B cell (primary cell): Measurements from ENCODE around the gene TMSB4Y. TPM values are rescaled to one million over a fixed set of nuclear protein-coding genes. Genes with fewer than 3 reads are reported as not detected.

Experiments
- ATAC-seq: fragments of 200-7000 bp; cut with Tn5 transposase; one replicate; pipeline ENCODE4 v1.10.0; 2021; ENCODE audit warnings: low read depth, mild to moderate bottlenecking, moderate number of reproducible peaks, moderate library complexity
- CTCF ChIA-PET: fragments of 350-600 bp; sonication (Branson Sonifier 250); formaldehyde crosslinking; loops from one replicate; lab custom pipeline; 2021; ENCODE audit warnings: antibody characterized with exemption, inconsistent platforms; lab: Charles Lee
- POLR2A ChIA-PET: fragments of 350-600 bp; sonication (Branson Sonifier 250); formaldehyde crosslinking; loops from one replicate; lab custom pipeline; 2021; ENCODE audit warnings: antibody characterized with exemption; lab: Charles Lee
- DNase-seq: peaks from one replicate; pipeline ENCODE4 v3.0.0; 2013
- H2AFZ ChIP-seq: 2 replicates; pipeline ENCODE4 v1.6.1; 2012; ENCODE audit warnings: mild to moderate bottlenecking, low read depth, low read length; ENCODE audit not compliant: insufficient read depth, poor library complexity, severe bottlenecking
- H3K27ac ChIP-seq, 2 donors: 1 replicate in 1 of 2; 2 replicates in 1 of 2; pipeline ENCODE4 v1.5.1; 2012 to 2013; ENCODE audit warnings: low read length in 2 of 2, mild to moderate bottlenecking in 2 of 2, moderate library complexity in 1 of 2
- H3K27me3 ChIP-seq, 4 experiments: fragments of 200-600 bp in 1 of 4; sonication (generic) in 1 of 4; replicated peaks in 1 of 4; 1 replicate in 2 of 4; 2 replicates in 2 of 4; pipeline versions ENCODE4 v1.6.1 to v1.7.0; 2013 to 2016; ENCODE audit warnings: low read length in 3 of 4, mild to moderate bottlenecking in 2 of 4, mixed read lengths in 1 of 4, moderate library complexity in 1 of 4; ENCODE audit not compliant: insufficient read depth in 4 of 4, control insufficient read depth in 3 of 4; ENCODE audit errors: control extremely low read depth in 1 of 4
- H3K36me3 ChIP-seq, 2 experiments: replicated peaks in 1 of 2; 1 replicate in 1 of 2; 2 replicates in 1 of 2; pipeline versions ENCODE4 v1.6.1 to v1.7.1; 2013; ENCODE audit warnings: low read length in 1 of 2; ENCODE audit not compliant: insufficient read depth in 2 of 2, control insufficient read depth in 1 of 2; ENCODE audit errors: control extremely low read depth in 1 of 2, extremely low read depth in 1 of 2
- H3K4me1 ChIP-seq, 2 donors: fragments of 200-600 bp in 1 of 2; sonication (generic) in 1 of 2; 1 replicate in 1 of 2; 2 replicates in 1 of 2; pipeline versions ENCODE4 v1.5.1 to v1.6.1; 2013 to 2017; ENCODE audit warnings: low read length in 2 of 2; ENCODE audit not compliant: control insufficient read depth in 2 of 2, insufficient read depth in 2 of 2
- H3K4me2 ChIP-seq: replicated peaks from 2 replicates; pipeline ENCODE3; 2012; ENCODE audit warnings: mild to moderate bottlenecking, low read depth, low read length; ENCODE audit not compliant: poor library complexity, severe bottlenecking
- H3K4me3 ChIP-seq, 5 experiments: fragments of 200-600 bp in 1 of 5; sonication (generic) in 1 of 5; 1 replicate in 3 of 5; 2 replicates in 2 of 5; pipeline versions ENCODE4 v1.5.1 to v1.7.0; 2011 to 2016; ENCODE audit warnings: low read length in 4 of 5, mild to moderate bottlenecking in 4 of 5, low read depth in 2 of 5, control low read depth in 1 of 5, moderate library complexity in 1 of 5; ENCODE audit not compliant: insufficient read depth in 1 of 5; ENCODE audit errors: control extremely low read depth in 1 of 5, extremely low read depth in 1 of 5
- H3K79me2 ChIP-seq: fragments of 200-600 bp; sonication (generic); one replicate; pipeline ENCODE4 v1.6.0; 2016; ENCODE audit warnings: low read length; ENCODE audit not compliant: control insufficient read depth, insufficient read depth
- H3K9ac ChIP-seq: fragments of 200-600 bp; sonication (generic); 2 replicates; pipeline ENCODE4 v1.6.1; 2017; ENCODE audit warnings: mild to moderate bottlenecking, low read length, moderate library complexity
- H3K9me3 ChIP-seq, 3 donors: one replicate each; pipeline versions ENCODE4 v1.6.1 to v1.7.1; 2013; ENCODE audit warnings: low read length in 2 of 3; ENCODE audit not compliant: control insufficient read depth in 2 of 3, insufficient read depth in 1 of 3; ENCODE audit errors: control extremely low read depth in 1 of 3
- H4K20me1 ChIP-seq: 2 replicates; pipeline ENCODE4 v1.6.0; 2012; ENCODE audit warnings: mild to moderate bottlenecking, low read length; ENCODE audit not compliant: insufficient read depth, control insufficient read depth, poor library complexity, severe bottlenecking
- H3K27ac Mint-ChIP-seq: one replicate; pipeline ENCODE4 v1.8.0; 2021; ENCODE audit warnings: mixed read lengths
- H3K27me3 Mint-ChIP-seq: one replicate; pipeline ENCODE4 v1.8.0; 2021; ENCODE audit warnings: mixed read lengths
- H3K4me1 Mint-ChIP-seq: one replicate; pipeline ENCODE4 v1.8.0; 2021; ENCODE audit warnings: mixed read lengths
- H3K4me3 Mint-ChIP-seq: one replicate; pipeline ENCODE4 v1.8.0; 2021; ENCODE audit warnings: mixed read lengths
- H3K9me3 Mint-ChIP-seq: one replicate; pipeline ENCODE4 v1.8.0; 2022; ENCODE audit warnings: mixed read lengths; ENCODE audit not compliant: insufficient read depth
- EZH2 ChIP-seq: IDR thresholded peaks from 2 replicates; pipeline ENCODE4 v1.6.1; 2012; ENCODE audit warnings: borderline replicate concordance, low read depth, mild to moderate bottlenecking, moderate library complexity, low read length; ENCODE audit not compliant: insufficient read depth, poor library complexity, severe bottlenecking
- WGBS: methylation state at CpG from one replicate; pipeline ENCODE4 v1.1.5; 2013; ENCODE audit warnings: missing lambda C conversion rate; ENCODE audit not compliant: insufficient coverage; 5-methylcytosine and 5-hydroxymethylcytosine counted together
- intact Hi-C: fragments of 100-400 bp; cut with micrococcal nuclease; formaldehyde crosslinking; loops from one replicate; pipeline ENCODE4 v1.10.0; 2022
- polyA plus RNA-seq: library from polyadenylated mRNA; depleted of rRNA; stranded (reverse); fragments of >200 nt; gene quantifications from 2 replicates; pipeline ENCODE4 v1.2.3, GENCODE V29; 2012
- total RNA-seq, 2 donors: library from RNA; stranded (reverse); fragments of 120-200 nt in 1 of 2; gene quantifications; 1 replicate in 1 of 2; 2 replicates in 1 of 2; pipeline versions ENCODE4 v1.2.3 to v1.2.4, GENCODE V29; 2013 to 2022
- TF ChIP-seq, protein P1 (sequence below): fragments of 200-600 bp; IDR thresholded peaks from one replicate; pipeline ENCODE4 v1.8.0; 2022; ENCODE audit warnings: antibody characterized with exemption, mild to moderate bottlenecking

Gene TMSB4Y
- total and polyA plus RNA-seq, 2 donors (not counting 1 experiment from before 2014, with no cell fraction given) = 6.6 TPM; not detected in 1

DNA sequence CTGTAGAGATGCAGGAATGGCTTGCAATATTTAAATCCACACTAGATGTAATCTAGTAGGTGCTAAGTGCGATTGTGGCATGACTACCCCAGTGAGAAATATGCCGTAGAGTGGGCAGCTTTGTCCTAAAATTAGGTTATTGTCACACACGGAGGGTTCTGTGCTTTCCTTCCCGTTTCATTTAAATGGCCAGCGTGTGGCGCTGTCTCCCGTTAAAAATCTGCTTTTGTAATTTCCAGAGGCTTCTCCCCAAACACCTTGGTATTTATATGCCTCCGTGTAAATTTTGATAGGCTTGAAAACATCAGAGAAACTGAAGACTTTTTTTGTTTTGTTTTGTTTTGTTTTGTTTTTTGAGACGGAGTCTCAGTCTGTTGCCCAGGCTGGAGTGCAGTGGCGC, 34.9 kb downstream of the TMSB4Y start:
- H3K9me3 ChIP-seq = no peaks in the 10 kb centered on the region
- no peaks in the 10 kb centered on the region for H3K27me3 Mint-ChIP-seq
- DNase-seq (peak; percentile 20), ATAC-seq (no peak)
- H3K4me2 ChIP-seq = no peak overlapping the region
- ChIA-PET POLR2A (no interaction called here), CTCF (interaction anchor here (0.8 to 2.5 kb wide), 10 partner anchors 10 to 1842 kb away, joined by 3 to 11 read pairs (median 4); partner anchors contain the start of gene TMSB4Y)
- H3K9ac ChIP-seq = no peak overlapping the region
- no peak for TF ChIP-seq EZH2
- TF ChIP-seq, protein P1, sequence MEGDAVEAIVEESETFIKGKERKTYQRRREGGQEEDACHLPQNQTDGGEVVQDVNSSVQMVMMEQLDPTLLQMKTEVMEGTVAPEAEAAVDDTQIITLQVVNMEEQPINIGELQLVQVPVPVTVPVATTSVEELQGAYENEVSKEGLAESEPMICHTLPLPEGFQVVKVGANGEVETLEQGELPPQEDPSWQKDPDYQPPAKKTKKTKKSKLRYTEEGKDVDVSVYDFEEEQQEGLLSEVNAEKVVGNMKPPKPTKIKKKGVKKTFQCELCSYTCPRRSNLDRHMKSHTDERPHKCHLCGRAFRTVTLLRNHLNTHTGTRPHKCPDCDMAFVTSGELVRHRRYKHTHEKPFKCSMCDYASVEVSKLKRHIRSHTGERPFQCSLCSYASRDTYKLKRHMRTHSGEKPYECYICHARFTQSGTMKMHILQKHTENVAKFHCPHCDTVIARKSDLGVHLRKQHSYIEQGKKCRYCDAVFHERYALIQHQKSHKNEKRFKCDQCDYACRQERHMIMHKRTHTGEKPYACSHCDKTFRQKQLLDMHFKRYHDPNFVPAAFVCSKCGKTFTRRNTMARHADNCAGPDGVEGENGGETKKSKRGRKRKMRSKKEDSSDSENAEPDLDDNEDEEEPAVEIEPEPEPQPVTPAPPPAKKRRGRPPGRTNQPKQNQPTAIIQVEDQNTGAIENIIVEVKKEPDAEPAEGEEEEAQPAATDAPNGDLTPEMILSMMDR = peak; percentile 83
- intact Hi-C loops = no loop called here
- peaks cover 2% of the 10 kb centered on the region for H3K4me1 Mint-ChIP-seq
- no peak overlapping the region for H3K27ac Mint-ChIP-seq
- WGBS = 80% methylated on average over 1 of the region's 10 CpGs
- no peak overlapping the region for H3K4me3 ChIP-seq
- H3K36me3 ChIP-seq = no peaks in the 10 kb centered on the region
- no peaks in the 10 kb centered on the region for H4K20me1 ChIP-seq
- H3K79me2 ChIP-seq = no peaks in the 10 kb centered on the region
- no peak overlapping the region for H3K4me3 Mint-ChIP-seq
- no peak overlapping the region for H2AFZ ChIP-seq
- H3K4me1 ChIP-seq = no peaks in the 10 kb centered on the region
- H3K27me3 ChIP-seq = no peaks in the 10 kb centered on the region
- no peak overlapping the region for H3K27ac ChIP-seq
- no peaks in the 10 kb centered on the region for H3K9me3 Mint-ChIP-seq

DNA sequence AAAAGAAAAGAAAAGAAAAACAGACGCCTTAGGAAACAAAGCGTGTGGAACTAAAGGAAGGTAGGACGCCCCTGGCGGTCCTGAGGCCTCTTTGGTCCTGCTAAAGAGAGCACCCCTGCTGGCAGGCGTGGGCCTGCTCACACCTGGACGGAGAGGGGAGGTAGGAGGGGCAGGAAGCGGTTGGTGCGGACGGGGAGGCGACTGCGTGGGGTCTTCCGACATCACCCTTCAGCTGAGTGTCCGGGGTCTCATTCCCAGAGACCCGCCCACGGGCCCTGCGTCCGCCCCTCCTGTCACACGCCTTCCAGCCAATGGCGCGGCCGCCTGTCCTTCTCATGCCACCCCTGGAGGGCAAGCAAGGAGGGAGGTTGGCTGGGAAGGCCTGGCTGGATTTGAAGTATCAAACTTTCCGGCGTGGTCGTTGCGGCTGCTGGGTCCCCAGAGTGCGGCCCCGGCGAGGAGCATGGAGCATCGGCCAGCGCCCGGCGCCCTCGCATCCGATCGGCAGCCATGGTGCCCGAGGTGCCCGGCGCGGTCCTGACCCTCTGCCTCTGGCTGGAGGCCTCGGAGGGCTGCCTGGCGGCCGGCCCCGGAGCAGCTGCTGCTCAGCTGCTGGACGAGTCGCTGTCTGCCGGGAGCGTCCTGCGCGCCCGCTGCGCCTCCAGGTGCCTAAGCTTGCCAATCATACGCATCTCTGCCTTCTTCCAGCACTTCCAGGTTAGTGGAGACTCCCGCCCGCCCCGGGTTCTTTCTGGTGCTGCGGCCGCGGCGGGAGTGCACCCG, 47.8 kb downstream of the TMSB4Y start:
- Histone ChIP-seq H3K36me3 (no peaks in the 10 kb centered on the region), H3K27ac (no peak overlapping the region), H3K4me1 (peaks cover 0 to 13% of the 10 kb centered on the region in 2 donors), H4K20me1 (no peaks in the 10 kb centered on the region), H3K9me3 (peaks cover 0 to under 1% (median 0%) of the 10 kb centered on the region in 3 donors), H3K27me3 (no peaks in the 10 kb centered on the region), H3K79me2 (no peaks in the 10 kb centered on the region), H3K9ac (no peak overlapping the region), H3K4me2 (no peak overlapping the region), H2AFZ (no peak overlapping the region), H3K4me3 (peak overlapping the region in 1 of 5 experiments; percentile 40)
- H3K4me3 Mint-ChIP-seq = peak overlapping the region; percentile 80
- POLR2A ChIA-PET = interaction anchor here (1.6 kb wide), 1 partner anchor 46 kb away, joined by 5 read pairs; no protein-coding TSS in a partner anchor
- CTCF ChIA-PET = interaction anchor here (0.7 to 2.8 kb wide), 6 partner anchors 11 to 1346 kb away, joined by 3 to 24 read pairs (median 7); partner anchors contain the start of gene TMSB4Y
- intact Hi-C loops = loop anchor here (1.0 kb wide), 2 partner anchors 47 to 271 kb away; partner anchors contain the start of gene UTY
- H3K27ac Mint-ChIP-seq = peak overlapping the region; percentile 53
- TF ChIP-seq, protein P1 = no peak
- TF ChIP-seq EZH2 = no peak
- peaks cover 18% of the 10 kb centered on the region for H3K4me1 Mint-ChIP-seq
- H3K27me3 Mint-ChIP-seq = peaks cover 4% of the 10 kb centered on the region
- 5% methylated on average over 30 of the region's 60 CpGs for WGBS
- ATAC-seq (peak; percentile 89), DNase-seq (peak; percentile 66)
- no peaks in the 10 kb centered on the region for H3K9me3 Mint-ChIP-seq
